Measurements from ENCODE around the gene SH3PXD2B. TPM values are rescaled to one million over a fixed set of nuclear protein-coding genes. Genes with fewer than 3 reads are reported as not detected.
A peak's percentile ranks its signal among the peaks of the same experiment; 100 is the strongest.

Gene SH3PXD2B
- total and polyA plus RNA-seq, 2 donors (not counting 1 experiment from before 2014, with no cell fraction given): 12.6 to 21.1 TPM

GRCh38 chr5:172430354-172430753, 24.0 kb downstream of the SH3PXD2B start:
- peaks cover 14% of the 10 kb centered on the region for H3K4me1 ChIP-seq (ENCODE audit: control insufficient read depth, extremely low read depth, insufficient read depth, low read length)
- no peak overlapping the region for H3K4me2 ChIP-seq (ENCODE audit: extremely low read depth, insufficient read depth, low read length)
- no peak overlapping the region for H3K4me3 ChIP-seq (replicated peaks in 1 of 4; ENCODE audit: control extremely low read depth in 1 of 4, insufficient read depth in 1 of 4, low read depth in 3 of 4, low read length in 4 of 4)
- peaks cover 3% of the 10 kb centered on the region for H3K79me2 ChIP-seq (ENCODE audit: control insufficient read depth, insufficient read depth, low read length)
- TF ChIP-seq, protein P1, sequence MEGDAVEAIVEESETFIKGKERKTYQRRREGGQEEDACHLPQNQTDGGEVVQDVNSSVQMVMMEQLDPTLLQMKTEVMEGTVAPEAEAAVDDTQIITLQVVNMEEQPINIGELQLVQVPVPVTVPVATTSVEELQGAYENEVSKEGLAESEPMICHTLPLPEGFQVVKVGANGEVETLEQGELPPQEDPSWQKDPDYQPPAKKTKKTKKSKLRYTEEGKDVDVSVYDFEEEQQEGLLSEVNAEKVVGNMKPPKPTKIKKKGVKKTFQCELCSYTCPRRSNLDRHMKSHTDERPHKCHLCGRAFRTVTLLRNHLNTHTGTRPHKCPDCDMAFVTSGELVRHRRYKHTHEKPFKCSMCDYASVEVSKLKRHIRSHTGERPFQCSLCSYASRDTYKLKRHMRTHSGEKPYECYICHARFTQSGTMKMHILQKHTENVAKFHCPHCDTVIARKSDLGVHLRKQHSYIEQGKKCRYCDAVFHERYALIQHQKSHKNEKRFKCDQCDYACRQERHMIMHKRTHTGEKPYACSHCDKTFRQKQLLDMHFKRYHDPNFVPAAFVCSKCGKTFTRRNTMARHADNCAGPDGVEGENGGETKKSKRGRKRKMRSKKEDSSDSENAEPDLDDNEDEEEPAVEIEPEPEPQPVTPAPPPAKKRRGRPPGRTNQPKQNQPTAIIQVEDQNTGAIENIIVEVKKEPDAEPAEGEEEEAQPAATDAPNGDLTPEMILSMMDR (conservative IDR thresholded peaks at IDR 0.05 in 1 of 2, IDR thresholded peaks at IDR 0.05 in 1 of 2; ENCODE audit: low read depth in 1 of 2, low read length in 2 of 2): no peak
- TF ChIP-seq EZH2 (IDR thresholded peaks at IDR 0.05; ENCODE audit: low read length, missing control alignments): no peak
- H3K27ac ChIP-seq (ENCODE audit: insufficient read depth, low read length): no peak overlapping the region
- H4K20me1 ChIP-seq (ENCODE audit: control insufficient read depth, extremely low read depth, insufficient read depth, low read length): no peaks in the 10 kb centered on the region
- no peaks in the 10 kb centered on the region for H3K27me3 ChIP-seq (ENCODE audit: control insufficient read depth, insufficient read depth, low read length)
- no peak overlapping the region for H3K9ac ChIP-seq (ENCODE audit: insufficient read depth, low read length)
- no peaks in the 10 kb centered on the region for H3K36me3 ChIP-seq (ENCODE audit: control insufficient read depth, insufficient read depth, low read length)
- DNase-seq (ENCODE audit: low read depth in 2 of 2): no peak
- H2AFZ ChIP-seq (ENCODE audit: low read length): no peak overlapping the region
- no peaks in the 10 kb centered on the region for H3K9me3 ChIP-seq (ENCODE audit: control insufficient read depth, insufficient read depth, low read depth, low read length)

- Histone ChIP-seq H3K9ac (ENCODE audit: insufficient read depth, low read length) (peak overlapping the region; percentile 27), H3K36me3 (ENCODE audit: control insufficient read depth, insufficient read depth, low read length) (no peaks in the 10 kb centered on the region), H3K27ac (ENCODE audit: insufficient read depth, low read length) (peak overlapping the region; percentile 52), H3K4me2 (ENCODE audit: extremely low read depth, insufficient read depth, low read length) (peak overlapping the region; percentile 48), H3K9me3 (ENCODE audit: control insufficient read depth, insufficient read depth, low read depth, low read length) (no peaks in the 10 kb centered on the region), H3K4me1 (ENCODE audit: control insufficient read depth, extremely low read depth, insufficient read depth, low read length) (peaks cover 14% of the 10 kb centered on the region), H3K79me2 (ENCODE audit: control insufficient read depth, insufficient read depth, low read length) (peaks cover 5% of the 10 kb centered on the region), H3K4me3 (replicated peaks in 1 of 4; ENCODE audit: control extremely low read depth in 1 of 4, insufficient read depth in 1 of 4, low read depth in 3 of 4, low read length in 4 of 4) (no peak overlapping the region), H4K20me1 (ENCODE audit: control insufficient read depth, extremely low read depth, insufficient read depth, low read length) (no peaks in the 10 kb centered on the region), H3K27me3 (ENCODE audit: control insufficient read depth, insufficient read depth, low read length) (no peaks in the 10 kb centered on the region), H2AFZ (ENCODE audit: low read length) (no peak overlapping the region)
- DNase-seq (ENCODE audit: low read depth in 2 of 2): peak; percentile 73 to 92
- no peak for TF ChIP-seq EZH2 (IDR thresholded peaks at IDR 0.05; ENCODE audit: low read length, missing control alignments)
Observed at GRCh38 chr5:172429201-172429940, 25.0 kb downstream of the SH3PXD2B start.

GRCh38 chr5:172428224-172429166, 25.8 kb downstream of the SH3PXD2B start:
- Histone ChIP-seq H3K36me3 (ENCODE audit: control insufficient read depth, insufficient read depth, low read length) (no peaks in the 10 kb centered on the region), H3K27ac (ENCODE audit: insufficient read depth, low read length) (peak overlapping the region; percentile 52), H3K4me1 (ENCODE audit: control insufficient read depth, extremely low read depth, insufficient read depth, low read length) (peaks cover 14% of the 10 kb centered on the region), H4K20me1 (ENCODE audit: control insufficient read depth, extremely low read depth, insufficient read depth, low read length) (no peaks in the 10 kb centered on the region), H3K4me3 (replicated peaks in 1 of 4; ENCODE audit: control extremely low read depth in 1 of 4, insufficient read depth in 1 of 4, low read depth in 3 of 4, low read length in 4 of 4) (no peak overlapping the region), H3K27me3 (ENCODE audit: control insufficient read depth, insufficient read depth, low read length) (no peaks in the 10 kb centered on the region), H2AFZ (ENCODE audit: low read length) (no peak overlapping the region), H3K9me3 (ENCODE audit: control insufficient read depth, insufficient read depth, low read depth, low read length) (no peaks in the 10 kb centered on the region), H3K4me2 (ENCODE audit: extremely low read depth, insufficient read depth, low read length) (peak overlapping the region; percentile 48), H3K79me2 (ENCODE audit: control insufficient read depth, insufficient read depth, low read length) (peaks cover 5% of the 10 kb centered on the region), H3K9ac (ENCODE audit: insufficient read depth, low read length) (peak overlapping the region; percentile 27)
- TF ChIP-seq, protein P1 (conservative IDR thresholded peaks at IDR 0.05 in 1 of 2, IDR thresholded peaks at IDR 0.05 in 1 of 2; ENCODE audit: low read depth in 1 of 2, low read length in 2 of 2): no peak
- TF ChIP-seq EZH2 (IDR thresholded peaks at IDR 0.05; ENCODE audit: low read length, missing control alignments): no peak
- no peak for DNase-seq (ENCODE audit: low read depth in 2 of 2)
